Nephron (organoid): ENCODE data around the gene PADI6.

Experiments
- H3K27ac Mint-ChIP-seq, 3 experiments: 2 replicates each; pipeline ENCODE4 v1.8.0; 2020; ENCODE audit warnings: mixed read lengths in 3 of 3, mild to moderate bottlenecking in 2 of 3, moderate library complexity in 1 of 3
- H3K27me3 Mint-ChIP-seq: 2 replicates; pipeline ENCODE4 v1.8.0; 2021; ENCODE audit warnings: low read depth, mild to moderate bottlenecking, moderate library complexity, mixed read lengths
- H3K36me3 Mint-ChIP-seq: 2 replicates; pipeline ENCODE4 v1.8.0; 2020; ENCODE audit warnings: low read depth, mixed read lengths
- H3K4me1 Mint-ChIP-seq: 2 replicates; pipeline ENCODE4 v1.8.0; 2020; ENCODE audit warnings: mixed read lengths
- H3K4me3 Mint-ChIP-seq, 3 experiments: 2 replicates each; pipeline ENCODE4 v1.8.0; 2020; ENCODE audit warnings: mild to moderate bottlenecking in 3 of 3, mixed read lengths in 3 of 3, moderate library complexity in 2 of 3
- H3K9me3 Mint-ChIP-seq: 2 replicates; pipeline ENCODE4 v1.8.0; 2020; ENCODE audit warnings: mixed read lengths
- TF ChIP-seq, protein P1 (sequence below), 3 experiments: fragments of 200-600 bp; sonication (generic); IDR thresholded peaks; one replicate each; pipeline ENCODE4 v1.5.0; 2021; ENCODE audit warnings: antibody characterized with exemption in 3 of 3; ENCODE audit not compliant: unreplicated experiment in 3 of 3

The PADI6 gene

DNA sequence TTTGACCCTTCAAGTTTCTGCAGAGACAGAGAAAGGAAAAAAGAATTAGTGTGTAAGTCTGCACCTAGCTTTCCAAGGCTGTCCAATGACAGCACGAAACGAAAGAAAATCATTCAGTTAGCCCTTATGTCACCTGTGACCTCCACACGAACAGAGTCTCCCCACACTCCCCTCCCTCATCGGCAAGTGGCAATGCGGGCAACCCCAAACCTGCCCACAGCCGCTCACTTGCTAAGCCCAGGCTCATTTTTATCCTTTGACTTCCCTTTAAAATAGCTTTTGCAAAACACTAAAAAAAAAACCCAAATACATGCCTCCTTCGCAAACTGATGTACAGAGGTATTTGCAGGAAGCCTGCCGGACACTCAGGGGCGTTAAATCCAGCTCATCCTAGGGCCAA, 57.2 kb downstream of the PADI6 start:
- Mint-ChIP-seq H3K27me3 (no peaks in the 10 kb centered on the region), H3K4me1 (peaks cover 9% of the 10 kb centered on the region), H3K27ac (no peak overlapping the region), H3K9me3 (no peaks in the 10 kb centered on the region), H3K36me3 (peaks cover 70% of the 10 kb centered on the region), H3K4me3 (no peak overlapping the region)
- TF ChIP-seq, protein P1, sequence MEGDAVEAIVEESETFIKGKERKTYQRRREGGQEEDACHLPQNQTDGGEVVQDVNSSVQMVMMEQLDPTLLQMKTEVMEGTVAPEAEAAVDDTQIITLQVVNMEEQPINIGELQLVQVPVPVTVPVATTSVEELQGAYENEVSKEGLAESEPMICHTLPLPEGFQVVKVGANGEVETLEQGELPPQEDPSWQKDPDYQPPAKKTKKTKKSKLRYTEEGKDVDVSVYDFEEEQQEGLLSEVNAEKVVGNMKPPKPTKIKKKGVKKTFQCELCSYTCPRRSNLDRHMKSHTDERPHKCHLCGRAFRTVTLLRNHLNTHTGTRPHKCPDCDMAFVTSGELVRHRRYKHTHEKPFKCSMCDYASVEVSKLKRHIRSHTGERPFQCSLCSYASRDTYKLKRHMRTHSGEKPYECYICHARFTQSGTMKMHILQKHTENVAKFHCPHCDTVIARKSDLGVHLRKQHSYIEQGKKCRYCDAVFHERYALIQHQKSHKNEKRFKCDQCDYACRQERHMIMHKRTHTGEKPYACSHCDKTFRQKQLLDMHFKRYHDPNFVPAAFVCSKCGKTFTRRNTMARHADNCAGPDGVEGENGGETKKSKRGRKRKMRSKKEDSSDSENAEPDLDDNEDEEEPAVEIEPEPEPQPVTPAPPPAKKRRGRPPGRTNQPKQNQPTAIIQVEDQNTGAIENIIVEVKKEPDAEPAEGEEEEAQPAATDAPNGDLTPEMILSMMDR (IDR thresholded peaks at IDR 0.05; ENCODE audit: unreplicated experiment in 3 of 3): no peak

DNA sequence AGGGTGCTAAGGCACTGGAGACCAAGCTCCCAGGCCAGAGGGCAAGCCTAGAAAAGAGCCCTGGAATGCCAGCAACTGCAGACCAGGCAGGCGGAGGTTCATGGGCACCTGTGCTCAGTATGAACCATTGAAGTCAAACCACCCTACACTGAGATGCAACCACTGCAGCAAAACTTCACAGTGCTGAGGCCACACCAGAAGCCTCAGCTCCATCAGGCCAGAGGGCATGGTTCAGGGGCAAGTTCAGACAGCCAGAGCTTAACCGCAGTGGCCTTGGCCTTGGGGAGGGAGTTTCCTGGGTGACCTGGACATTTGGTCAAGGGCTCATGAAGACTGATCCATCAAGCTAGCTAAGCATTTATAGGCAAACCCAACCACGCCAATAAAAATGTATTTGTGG, 60.4 kb downstream of the PADI6 start:
- H3K4me3 Mint-ChIP-seq: no peak overlapping the region
- no peaks in the 10 kb centered on the region for H3K9me3 Mint-ChIP-seq
- H3K27ac Mint-ChIP-seq: no peak overlapping the region
- peaks cover 53% of the 10 kb centered on the region for H3K36me3 Mint-ChIP-seq
- peaks cover 12% of the 10 kb centered on the region for H3K4me1 Mint-ChIP-seq
- TF ChIP-seq, protein P1 (IDR thresholded peaks at IDR 0.05; ENCODE audit: unreplicated experiment in 3 of 3): no peak
- no peaks in the 10 kb centered on the region for H3K27me3 Mint-ChIP-seq

DNA sequence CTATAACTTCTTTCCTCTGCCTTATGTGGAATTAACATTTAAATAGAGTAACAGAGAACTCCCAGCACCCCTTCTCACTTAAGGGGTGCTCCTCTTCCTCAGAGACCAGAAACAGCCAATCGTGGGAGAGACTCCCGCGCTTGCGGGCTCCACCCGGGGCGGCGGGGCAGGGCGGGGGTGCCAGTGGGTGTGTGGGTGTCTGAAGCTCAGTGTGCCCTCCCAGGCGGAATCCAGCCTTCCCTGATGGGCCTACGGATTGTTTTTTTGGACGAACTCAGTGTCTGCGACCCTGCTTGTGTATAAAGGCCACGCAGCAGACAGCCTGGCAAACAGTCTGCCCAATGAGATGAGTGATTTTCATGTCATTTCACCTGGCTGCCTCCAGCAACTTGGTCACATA, 61.3 kb downstream of the PADI6 start:
- peaks cover 12% of the 10 kb centered on the region for H3K4me1 Mint-ChIP-seq
- H3K36me3 Mint-ChIP-seq: peaks cover 48% of the 10 kb centered on the region
- H3K9me3 Mint-ChIP-seq: no peaks in the 10 kb centered on the region
- H3K4me3 Mint-ChIP-seq: no peak overlapping the region
- H3K27me3 Mint-ChIP-seq: no peaks in the 10 kb centered on the region
- no peak overlapping the region for H3K27ac Mint-ChIP-seq
- TF ChIP-seq, protein P1 (IDR thresholded peaks at IDR 0.05; ENCODE audit: unreplicated experiment in 3 of 3): no peak

- Mint-ChIP-seq H3K27ac (no peak overlapping the region), H3K4me1 (peaks cover 12% of the 10 kb centered on the region), H3K9me3 (no peaks in the 10 kb centered on the region), H3K4me3 (peak overlapping the region in 2 of 3 experiments; percentile 19 to 41), H3K36me3 (peaks cover 42% of the 10 kb centered on the region), H3K27me3 (no peaks in the 10 kb centered on the region)
- TF ChIP-seq, protein P1 (IDR thresholded peaks at IDR 0.05; ENCODE audit: unreplicated experiment in 3 of 3): no peak
Observed at GRCh38 chr1:17434016-17434415, 62.0 kb downstream of the PADI6 start.

DNA sequence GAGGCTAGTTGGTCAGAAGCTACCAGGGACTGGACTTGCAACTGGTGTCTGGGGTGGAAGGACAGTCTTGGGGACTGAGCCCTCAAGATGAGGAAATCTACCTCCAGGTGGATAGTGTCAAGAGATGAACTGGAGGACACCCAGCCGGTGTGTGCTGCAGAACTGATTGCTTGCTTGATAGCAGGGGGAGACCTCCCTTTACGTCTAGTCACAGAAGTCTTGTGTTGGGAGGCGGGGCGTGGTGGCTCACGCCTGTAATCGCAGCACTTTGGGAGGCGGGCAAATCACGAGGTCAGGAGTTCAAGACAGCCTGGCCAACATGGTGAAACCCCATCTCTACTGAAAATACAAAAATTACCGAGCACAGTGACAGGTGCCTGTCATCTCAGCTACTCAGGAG, 62.6 kb downstream of the PADI6 start:
- Mint-ChIP-seq H3K4me1 (peaks cover 12% of the 10 kb centered on the region), H3K4me3 (peak overlapping the region; percentile 31 to 60 (median 53)), H3K27ac (peak overlapping the region in 1 of 3 experiments; percentile 48), H3K36me3 (peaks cover 36% of the 10 kb centered on the region), H3K9me3 (no peaks in the 10 kb centered on the region), H3K27me3 (no peaks in the 10 kb centered on the region)
- TF ChIP-seq, protein P1 (IDR thresholded peaks at IDR 0.05; ENCODE audit: unreplicated experiment in 3 of 3): no peak

- H3K4me1 Mint-ChIP-seq: peaks cover 22% of the 10 kb centered on the region
- TF ChIP-seq, protein P1 (IDR thresholded peaks at IDR 0.05; ENCODE audit: unreplicated experiment in 3 of 3): no peak
- H3K27ac Mint-ChIP-seq: peak overlapping the region; percentile 64 to 85 (median 77)
- H3K4me3 Mint-ChIP-seq: peak overlapping the region; percentile 82 to 89 (median 86)
- peaks cover 18% of the 10 kb centered on the region for H3K27me3 Mint-ChIP-seq
- H3K36me3 Mint-ChIP-seq: peaks cover 28% of the 10 kb centered on the region
- no peaks in the 10 kb centered on the region for H3K9me3 Mint-ChIP-seq
Observed at GRCh38 chr1:17436380-17437174, 64.6 kb downstream of the PADI6 start.
